GM21528 (cell line): ENCODE measurements around the gene LCE7A.

Source experiments
- ATAC-seq: cut with Tn5 transposase; IDR thresholded peaks from one replicate; pipeline ENCODE4 v1.9.1; 2021; ENCODE audit warnings: mild to moderate bottlenecking, moderate library complexity; ENCODE audit not compliant: unreplicated experiment, low FRiP score

LCE7A gene

DNA sequence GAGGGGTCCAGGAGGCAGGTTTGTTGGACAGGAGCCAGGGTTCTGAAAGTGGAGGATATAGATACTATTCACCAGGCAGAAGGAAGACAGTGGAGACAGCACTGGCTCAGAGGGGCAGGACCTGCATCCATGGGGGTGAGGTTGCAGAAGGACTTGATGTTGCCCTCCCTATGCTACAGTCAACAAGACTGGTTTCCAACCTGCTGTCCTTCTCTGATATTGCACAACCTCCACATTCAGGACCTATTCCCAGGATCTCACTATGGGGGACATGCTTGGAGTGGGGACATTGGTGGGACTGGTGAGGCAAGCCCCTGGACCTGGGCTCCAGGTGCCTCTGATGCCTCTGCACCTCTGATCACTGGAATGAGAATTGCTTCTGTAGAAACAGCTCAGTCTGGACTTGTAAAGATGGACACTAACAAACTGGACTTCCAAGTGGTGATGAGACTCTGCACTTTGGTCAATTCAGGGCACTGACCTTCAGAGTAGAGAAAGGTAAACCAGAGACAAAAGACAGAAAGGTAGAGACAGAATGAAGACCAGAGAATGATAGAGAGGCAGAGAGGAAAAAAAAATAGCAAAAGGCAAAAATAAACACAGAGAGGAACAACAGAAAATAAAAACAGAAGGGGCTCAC is 19.9 kb downstream of the LCE7A start:
- ATAC-seq, result no peak

- ATAC-seq, result no peak
These were observed 20.5 kb downstream of the LCE7A start for GRCh38 chr1:152880316-152880715.

DNA sequence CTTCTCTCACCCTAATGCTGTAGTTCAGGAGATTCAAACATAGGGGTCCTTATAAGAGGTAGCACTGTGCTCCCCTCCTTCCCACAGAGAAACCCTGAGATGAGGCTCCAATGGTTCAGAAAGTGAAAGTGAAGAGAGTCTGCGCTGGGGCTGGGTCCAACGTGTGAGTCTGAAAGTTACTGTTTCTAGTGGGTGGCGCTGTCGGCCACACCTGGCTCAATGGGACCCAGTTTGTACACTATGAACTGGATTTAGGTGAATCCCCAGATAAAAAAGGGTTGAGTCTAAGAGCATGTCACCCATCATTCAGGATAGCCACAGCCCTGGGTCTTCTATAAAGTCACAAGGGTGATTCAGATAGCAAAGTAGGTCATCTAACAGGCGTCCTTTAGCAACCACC is 21.1 kb downstream of the LCE7A start:
- ATAC-seq, result no peak

DNA sequence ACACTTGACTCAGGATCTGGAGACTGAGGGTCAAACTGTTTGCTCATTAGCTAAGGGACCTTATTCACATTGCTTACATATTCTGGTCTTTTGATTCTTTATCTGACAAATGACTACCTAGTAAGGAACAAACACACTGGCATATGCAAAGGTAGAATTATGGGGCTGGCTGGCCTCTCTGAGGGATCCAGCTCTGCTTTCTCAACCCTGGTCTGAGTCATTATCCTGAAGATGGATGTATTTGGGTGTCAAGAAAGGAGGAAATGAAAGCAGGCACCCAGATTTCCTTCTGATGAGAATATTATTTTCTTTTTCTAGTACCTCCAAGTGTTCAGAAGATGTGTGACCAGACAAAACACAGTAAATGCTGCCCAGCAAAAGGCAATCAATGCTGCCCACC is 24.3 kb downstream of the LCE7A start:
- ATAC-seq, result no peak

DNA sequence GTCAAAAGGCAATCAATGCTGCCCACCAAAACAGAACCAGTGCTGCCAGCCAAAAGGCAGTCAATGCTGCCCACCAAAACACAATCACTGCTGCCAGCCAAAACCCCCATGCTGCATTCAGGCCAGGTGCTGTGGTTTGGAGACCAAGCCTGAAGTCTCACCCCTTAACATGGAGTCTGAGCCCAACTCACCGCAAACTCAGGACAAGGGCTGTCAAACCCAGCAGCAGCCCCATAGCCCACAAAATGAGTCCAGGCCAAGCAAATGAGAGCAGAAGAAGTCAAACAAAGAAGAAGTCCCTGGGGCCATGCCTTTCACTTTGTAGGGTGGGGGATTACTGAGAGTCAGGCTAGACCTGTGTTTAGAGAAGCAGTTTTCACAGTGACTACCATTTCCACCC is 24.7 kb downstream of the LCE7A start:
- no peak for ATAC-seq

DNA sequence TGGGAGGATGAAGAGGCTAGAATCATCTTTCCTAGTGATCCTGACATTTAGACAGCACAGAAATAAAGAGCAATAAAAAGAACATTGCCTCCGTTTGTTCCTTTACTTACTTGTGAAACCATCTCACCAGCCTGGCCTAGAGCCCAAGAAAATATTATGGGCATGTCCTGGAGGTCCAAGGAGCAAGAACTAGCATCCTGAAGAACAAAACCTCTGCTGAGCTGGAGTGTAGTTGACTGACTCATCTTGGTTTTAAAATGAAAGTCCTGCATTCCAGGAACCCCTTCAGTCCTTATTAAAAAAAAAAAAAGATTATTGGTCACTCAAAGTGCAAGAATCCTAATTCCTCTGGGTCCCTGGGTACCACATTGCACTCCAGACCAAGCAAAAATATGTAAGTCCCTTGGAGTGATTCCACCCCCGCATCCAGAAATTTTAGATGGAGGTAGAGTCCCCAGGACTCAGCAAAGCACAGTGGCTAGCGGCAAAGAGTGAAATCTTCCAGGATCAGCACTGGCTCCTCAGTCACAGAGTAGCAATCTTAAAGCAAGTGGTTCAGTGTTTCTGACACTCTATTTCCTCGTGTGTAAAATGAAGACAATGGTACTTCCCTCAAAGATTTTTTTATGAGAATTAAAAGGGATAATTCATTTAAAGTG is 25.3 kb downstream of the LCE7A start:
- ATAC-seq, result no peak

DNA sequence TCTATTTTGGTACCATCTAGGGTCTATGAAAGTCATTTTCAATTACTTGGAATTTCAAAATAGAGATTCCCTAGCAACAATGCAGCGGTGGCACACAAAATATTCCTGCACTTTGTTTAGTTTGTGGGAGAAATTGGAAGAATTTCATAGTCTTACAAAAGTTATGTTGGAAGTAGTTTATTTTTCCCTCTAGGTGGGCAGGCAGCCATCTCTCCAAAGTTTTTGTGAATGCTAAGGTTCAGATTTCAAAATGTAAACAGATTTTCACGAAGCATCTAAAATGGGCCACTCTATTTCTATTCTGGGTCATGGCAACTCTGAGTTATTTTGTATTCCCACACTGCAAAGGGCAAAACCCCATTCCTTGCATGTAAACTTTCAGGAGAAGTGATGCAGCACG is 26.3 kb downstream of the LCE7A start:
- ATAC-seq, result no peak

GRCh38 chr1:152886758-152887409 is 27.1 kb downstream of the LCE7A start:
- no peak for ATAC-seq

GRCh38 chr1:152888126-152888525 is 28.3 kb downstream of the LCE7A start:
- ATAC-seq, result no peak

GRCh38 chr1:152899027-152899426 is 39.2 kb downstream of the LCE7A start:
- ATAC-seq, result no peak

DNA sequence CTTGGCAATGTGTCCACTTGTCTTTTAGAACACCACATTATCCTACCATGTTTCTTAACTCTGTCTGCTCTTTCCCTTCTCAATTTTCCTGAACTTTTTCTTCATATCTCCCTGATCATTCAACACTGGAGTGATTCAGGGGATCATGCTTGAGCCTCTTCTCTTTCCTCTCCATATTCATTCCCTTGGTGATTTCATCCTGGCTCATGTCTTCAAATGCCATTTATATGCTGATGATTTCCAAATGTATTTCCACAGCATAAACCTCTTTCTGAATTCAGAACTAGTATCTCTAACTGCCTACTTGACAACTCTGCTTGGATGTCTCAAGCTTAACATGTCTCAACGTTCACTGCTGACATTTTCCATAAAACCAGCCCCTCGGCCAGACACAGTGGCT is 40.1 kb downstream of the LCE7A start:
- ATAC-seq, result no peak

- ATAC-seq, result no peak
These were observed 41.8 kb downstream of the LCE7A start for GRCh38 chr1:152901631-152902030.

- ATAC-seq, result no peak
These were observed 42.8 kb downstream of the LCE7A start for GRCh38 chr1:152902636-152903035.

DNA sequence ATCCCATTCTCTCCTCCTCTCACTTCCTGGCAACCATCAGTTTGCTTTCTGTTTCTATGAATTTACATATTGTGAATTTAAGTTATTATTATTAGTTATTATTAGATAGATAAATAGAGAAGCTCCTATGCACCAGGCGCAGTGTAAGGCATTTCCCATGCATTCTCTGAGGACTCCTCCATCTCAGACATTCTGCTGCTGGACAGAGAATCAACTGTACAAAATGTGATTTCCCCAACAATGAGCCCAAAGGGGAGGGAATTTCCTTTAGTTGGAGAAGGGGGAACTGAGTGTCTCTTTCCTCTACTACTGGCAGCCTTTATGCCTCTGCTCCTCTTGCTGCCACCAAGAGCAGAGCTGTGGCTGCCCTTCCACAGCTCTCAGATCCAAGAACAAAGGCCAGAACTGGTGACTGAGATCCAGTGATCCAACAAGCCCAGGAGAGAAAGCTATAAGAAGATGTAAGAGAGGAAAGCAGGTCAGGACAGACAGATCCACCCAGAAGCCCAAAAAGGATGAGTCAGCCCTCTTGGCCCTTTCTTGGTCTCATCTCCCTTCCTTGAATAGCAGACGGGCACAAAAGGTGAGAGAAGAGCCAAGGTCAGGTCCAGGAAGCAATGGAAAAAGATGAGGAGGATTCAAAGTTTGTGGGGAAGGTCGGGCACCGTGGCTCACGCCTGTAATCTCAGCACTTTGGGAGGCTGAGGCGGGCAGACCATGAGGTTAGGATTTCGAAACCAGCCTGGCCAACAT is 45.1 kb downstream of the LCE7A start:
- ATAC-seq, result no peak

GRCh38 chr1:152906023-152906565 is 46.3 kb downstream of the LCE7A start:
- ATAC-seq, result no peak

GRCh38 chr1:152907686-152908601 is 48.1 kb downstream of the LCE7A start, which contains the start of gene IVL:
IVL (plus strand) TSS chr1:152908546; CDS start chr1:152909798, 1,252 bp downstream.
- no peak for ATAC-seq

GRCh38 chr1:152909206-152909605 is 49.4 kb downstream of the LCE7A start:
- ATAC-seq, result no peak
